ENCODE measurements around the gene LEFTY1.

The LEFTY1 gene

DNA sequence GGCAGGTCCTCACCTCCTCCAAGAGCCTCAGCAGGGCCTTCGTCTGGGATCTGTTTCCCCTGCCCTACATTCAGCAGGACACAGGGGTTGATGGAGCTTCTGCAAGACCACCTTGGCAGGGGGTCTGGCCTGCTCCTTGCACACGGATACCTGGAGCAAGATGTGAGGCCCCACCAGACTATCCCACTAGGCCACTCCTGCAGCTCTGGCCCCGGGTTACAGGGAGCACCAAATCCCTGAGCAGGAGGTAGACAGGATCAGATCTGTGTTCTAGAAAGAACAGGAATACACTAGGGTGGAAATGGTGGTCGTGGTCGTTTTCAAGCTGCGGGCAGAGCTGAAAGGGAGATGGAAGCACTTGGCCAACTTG, 45.5 kb downstream of the LEFTY1 start:
- no peak overlapping the region for H2AFZ ChIP-seq (ENCODE audit: low read length)

DNA sequence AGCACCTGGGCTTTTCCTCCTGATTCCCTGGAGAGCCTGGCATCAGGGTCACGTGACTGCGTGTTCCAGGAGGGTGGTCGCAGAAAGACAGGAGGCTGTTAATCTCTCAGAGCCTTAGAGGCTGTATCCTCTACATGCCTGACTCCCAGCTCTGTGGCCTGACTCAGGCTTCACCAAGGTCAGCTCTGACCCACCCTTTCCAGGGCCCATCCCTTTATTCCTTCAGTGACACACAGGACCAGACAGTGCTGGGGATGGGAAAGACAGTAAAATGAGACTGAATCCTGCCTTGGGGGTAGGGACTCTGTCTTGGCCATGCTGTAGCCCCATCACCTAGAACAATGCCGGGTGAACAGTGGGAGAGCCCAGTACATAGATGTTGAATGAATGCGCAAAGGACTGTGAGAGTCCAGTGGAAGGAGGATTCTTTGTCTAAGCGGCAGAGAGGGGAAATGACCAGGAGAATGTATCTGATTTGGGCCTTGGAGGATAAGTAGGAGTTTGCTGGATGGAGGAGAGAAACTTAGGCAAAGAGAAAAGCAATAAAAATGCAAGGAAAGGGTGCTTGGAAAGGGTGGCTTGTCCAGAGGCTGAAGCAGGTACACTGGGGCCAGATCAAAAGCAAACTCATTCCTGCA, 46.0 kb downstream of the LEFTY1 start:
- H3K9ac ChIP-seq (ENCODE audit: low read depth, low read length, poor library complexity, severe bottlenecking) = no peak overlapping the region
- peaks cover 13% of the 10 kb centered on the region; the same call in 1 of the 2 replicates for H3K36me3 ChIP-seq (ENCODE audit: insufficient read depth, low read length)

More for the DNA sequence above, 45.5 kb downstream of the LEFTY1 start:
- Histone ChIP-seq H3K4me3 (ENCODE audit: low read length, poor library complexity, severe bottlenecking) (no peak overlapping the region), H4K20me1 (ENCODE audit: insufficient read depth, low read length, poor library complexity, severe bottlenecking) (no peaks in the 10 kb centered on the region), H3K27me3 (ENCODE audit: insufficient read depth, low read length, poor library complexity, severe bottlenecking) (no peaks in the 10 kb centered on the region), H3K9me2 (replicated peaks; ENCODE audit: low read depth, low read length) (no peaks in the 10 kb centered on the region), H3K36me3 (ENCODE audit: insufficient read depth, low read length) (peaks cover 13% of the 10 kb centered on the region; the same call in 1 of the 2 replicates), H3K9ac (ENCODE audit: low read depth, low read length, poor library complexity, severe bottlenecking) (no peak overlapping the region), H3K79me2 (ENCODE audit: insufficient read depth, low read length) (no peaks in the 10 kb centered on the region), H3K9me3 (ENCODE audit: insufficient read depth, low read depth, low read length) (no peaks in the 10 kb centered on the region), H3K4me2 (ENCODE audit: low read depth, low read length, poor library complexity, severe bottlenecking) (no peak overlapping the region), H3F3A (ENCODE audit: low read depth) (no peaks in the 10 kb centered on the region), H3K4me1 (ENCODE audit: insufficient read depth, low read length, poor library complexity, severe bottlenecking) (peaks cover 1% of the 10 kb centered on the region)
- TF ChIP-seq, protein P1, sequence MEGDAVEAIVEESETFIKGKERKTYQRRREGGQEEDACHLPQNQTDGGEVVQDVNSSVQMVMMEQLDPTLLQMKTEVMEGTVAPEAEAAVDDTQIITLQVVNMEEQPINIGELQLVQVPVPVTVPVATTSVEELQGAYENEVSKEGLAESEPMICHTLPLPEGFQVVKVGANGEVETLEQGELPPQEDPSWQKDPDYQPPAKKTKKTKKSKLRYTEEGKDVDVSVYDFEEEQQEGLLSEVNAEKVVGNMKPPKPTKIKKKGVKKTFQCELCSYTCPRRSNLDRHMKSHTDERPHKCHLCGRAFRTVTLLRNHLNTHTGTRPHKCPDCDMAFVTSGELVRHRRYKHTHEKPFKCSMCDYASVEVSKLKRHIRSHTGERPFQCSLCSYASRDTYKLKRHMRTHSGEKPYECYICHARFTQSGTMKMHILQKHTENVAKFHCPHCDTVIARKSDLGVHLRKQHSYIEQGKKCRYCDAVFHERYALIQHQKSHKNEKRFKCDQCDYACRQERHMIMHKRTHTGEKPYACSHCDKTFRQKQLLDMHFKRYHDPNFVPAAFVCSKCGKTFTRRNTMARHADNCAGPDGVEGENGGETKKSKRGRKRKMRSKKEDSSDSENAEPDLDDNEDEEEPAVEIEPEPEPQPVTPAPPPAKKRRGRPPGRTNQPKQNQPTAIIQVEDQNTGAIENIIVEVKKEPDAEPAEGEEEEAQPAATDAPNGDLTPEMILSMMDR (conservative IDR thresholded peaks at IDR 0.05; ENCODE audit: low read length) = no peak
- TF ChIP-seq EZH2phosphoT487 (IDR thresholded peaks at IDR 0.05; ENCODE audit: borderline replicate concordance) = no peak

DNA sequence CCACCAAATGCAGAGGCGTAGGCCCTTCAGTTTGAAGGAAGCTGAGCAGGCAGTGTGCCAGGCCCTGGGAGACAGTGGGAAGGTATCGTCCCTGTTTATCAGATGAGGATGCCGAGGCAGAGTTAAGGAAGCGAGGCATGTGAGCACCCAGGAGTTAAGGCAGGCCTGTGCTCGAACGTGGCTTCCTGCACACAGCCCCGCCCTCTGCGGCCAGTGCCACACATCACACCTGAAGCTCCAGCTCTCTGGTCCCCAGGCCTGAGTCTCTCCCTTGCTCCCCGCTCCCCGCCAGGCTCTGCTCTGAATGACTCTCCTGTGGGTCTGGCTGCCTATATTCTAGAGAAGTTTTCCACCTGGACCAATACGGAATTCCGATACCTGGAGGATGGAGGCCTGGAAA, 46.9 kb downstream of the LEFTY1 start:
- Histone ChIP-seq H4K20me1 (ENCODE audit: insufficient read depth, low read length, poor library complexity, severe bottlenecking) (no peaks in the 10 kb centered on the region), H3K4me2 (ENCODE audit: low read depth, low read length, poor library complexity, severe bottlenecking) (no peak overlapping the region), H3K9ac (ENCODE audit: low read depth, low read length, poor library complexity, severe bottlenecking) (no peak overlapping the region), H3F3A (ENCODE audit: low read depth) (no peaks in the 10 kb centered on the region), H3K27me3 (ENCODE audit: insufficient read depth, low read length, poor library complexity, severe bottlenecking) (no peaks in the 10 kb centered on the region), H3K9me3 (ENCODE audit: insufficient read depth, low read depth, low read length) (no peaks in the 10 kb centered on the region), H3K36me3 (ENCODE audit: insufficient read depth, low read length) (peaks cover 12% of the 10 kb centered on the region; the same call in 1 of the 2 replicates), H3K4me1 (ENCODE audit: insufficient read depth, low read length, poor library complexity, severe bottlenecking) (no peaks in the 10 kb centered on the region), H3K79me2 (ENCODE audit: insufficient read depth, low read length) (no peaks in the 10 kb centered on the region), H3K4me3 (ENCODE audit: low read length, poor library complexity, severe bottlenecking) (no peak overlapping the region), H2AFZ (ENCODE audit: low read length) (no peak overlapping the region), H3K9me2 (replicated peaks; ENCODE audit: low read depth, low read length) (no peaks in the 10 kb centered on the region)
- TF ChIP-seq, protein P1 (conservative IDR thresholded peaks at IDR 0.05; ENCODE audit: low read length) = no peak
- no peak for TF ChIP-seq EZH2phosphoT487 (IDR thresholded peaks at IDR 0.05; ENCODE audit: borderline replicate concordance)

More for the DNA sequence above, 46.0 kb downstream of the LEFTY1 start:
- Histone ChIP-seq H3K9me2 (replicated peaks; ENCODE audit: low read depth, low read length) (no peaks in the 10 kb centered on the region), H4K20me1 (ENCODE audit: insufficient read depth, low read length, poor library complexity, severe bottlenecking) (no peaks in the 10 kb centered on the region), H3K4me1 (ENCODE audit: insufficient read depth, low read length, poor library complexity, severe bottlenecking) (no peaks in the 10 kb centered on the region), H3K9me3 (ENCODE audit: insufficient read depth, low read depth, low read length) (no peaks in the 10 kb centered on the region), H3K4me3 (ENCODE audit: low read length, poor library complexity, severe bottlenecking) (no peak overlapping the region), H3K79me2 (ENCODE audit: insufficient read depth, low read length) (no peaks in the 10 kb centered on the region), H3K27me3 (ENCODE audit: insufficient read depth, low read length, poor library complexity, severe bottlenecking) (no peaks in the 10 kb centered on the region), H2AFZ (ENCODE audit: low read length) (no peak overlapping the region), H3K4me2 (ENCODE audit: low read depth, low read length, poor library complexity, severe bottlenecking) (no peak overlapping the region), H3F3A (ENCODE audit: low read depth) (no peaks in the 10 kb centered on the region)
- TF ChIP-seq, protein P1 (conservative IDR thresholded peaks at IDR 0.05; ENCODE audit: low read length) = no peak
- no peak for TF ChIP-seq EZH2phosphoT487 (IDR thresholded peaks at IDR 0.05; ENCODE audit: borderline replicate concordance)

Data from Loucy (cell line).